B cell (primary cell): ENCODE data around the gene CERK. TPM values are rescaled to one million over a fixed set of nuclear protein-coding genes. Genes with fewer than 3 reads are reported as not detected.

Experiments used
- ATAC-seq: fragments of 200-7000 bp; cut with Tn5 transposase; one replicate; pipeline ENCODE4 v1.10.0; 2021; ENCODE audit warnings: low read depth, mild to moderate bottlenecking, moderate number of reproducible peaks, moderate library complexity
- CTCF ChIA-PET: fragments of 350-600 bp; sonication (Branson Sonifier 250); formaldehyde crosslinking; loops from one replicate; lab custom pipeline; 2021; ENCODE audit warnings: antibody characterized with exemption, inconsistent platforms; lab: Charles Lee
- POLR2A ChIA-PET: fragments of 350-600 bp; sonication (Branson Sonifier 250); formaldehyde crosslinking; loops from one replicate; lab custom pipeline; 2021; ENCODE audit warnings: antibody characterized with exemption; lab: Charles Lee
- DNase-seq: peaks from one replicate; pipeline ENCODE4 v3.0.0; 2013
- H2AFZ ChIP-seq: 2 replicates; pipeline ENCODE4 v1.6.1; 2012; ENCODE audit warnings: mild to moderate bottlenecking, low read depth, low read length; ENCODE audit not compliant: insufficient read depth, poor library complexity, severe bottlenecking
- H3K27ac ChIP-seq, 2 donors: 1 replicate in 1 of 2; 2 replicates in 1 of 2; pipeline ENCODE4 v1.5.1; 2012 to 2013; ENCODE audit warnings: low read length in 2 of 2, mild to moderate bottlenecking in 2 of 2, moderate library complexity in 1 of 2
- H3K27me3 ChIP-seq, 4 experiments: fragments of 200-600 bp in 1 of 4; sonication (generic) in 1 of 4; replicated peaks in 1 of 4; 1 replicate in 2 of 4; 2 replicates in 2 of 4; pipeline versions ENCODE4 v1.6.1 to v1.7.0; 2013 to 2016; ENCODE audit warnings: low read length in 3 of 4, mild to moderate bottlenecking in 2 of 4, mixed read lengths in 1 of 4, moderate library complexity in 1 of 4; ENCODE audit not compliant: insufficient read depth in 4 of 4, control insufficient read depth in 3 of 4; ENCODE audit errors: control extremely low read depth in 1 of 4
- H3K36me3 ChIP-seq, 2 experiments: replicated peaks in 1 of 2; 1 replicate in 1 of 2; 2 replicates in 1 of 2; pipeline versions ENCODE4 v1.6.1 to v1.7.1; 2013; ENCODE audit warnings: low read length in 1 of 2; ENCODE audit not compliant: insufficient read depth in 2 of 2, control insufficient read depth in 1 of 2; ENCODE audit errors: control extremely low read depth in 1 of 2, extremely low read depth in 1 of 2
- H3K4me1 ChIP-seq, 2 donors: fragments of 200-600 bp in 1 of 2; sonication (generic) in 1 of 2; 1 replicate in 1 of 2; 2 replicates in 1 of 2; pipeline versions ENCODE4 v1.5.1 to v1.6.1; 2013 to 2017; ENCODE audit warnings: low read length in 2 of 2; ENCODE audit not compliant: control insufficient read depth in 2 of 2, insufficient read depth in 2 of 2
- H3K4me2 ChIP-seq: replicated peaks from 2 replicates; pipeline ENCODE3; 2012; ENCODE audit warnings: mild to moderate bottlenecking, low read depth, low read length; ENCODE audit not compliant: poor library complexity, severe bottlenecking
- H3K4me3 ChIP-seq, 5 experiments: fragments of 200-600 bp in 1 of 5; sonication (generic) in 1 of 5; 1 replicate in 3 of 5; 2 replicates in 2 of 5; pipeline versions ENCODE4 v1.5.1 to v1.7.0; 2011 to 2016; ENCODE audit warnings: low read length in 4 of 5, mild to moderate bottlenecking in 4 of 5, low read depth in 2 of 5, control low read depth in 1 of 5, moderate library complexity in 1 of 5; ENCODE audit not compliant: insufficient read depth in 1 of 5; ENCODE audit errors: control extremely low read depth in 1 of 5, extremely low read depth in 1 of 5
- H3K79me2 ChIP-seq: fragments of 200-600 bp; sonication (generic); one replicate; pipeline ENCODE4 v1.6.0; 2016; ENCODE audit warnings: low read length; ENCODE audit not compliant: control insufficient read depth, insufficient read depth
- H3K9ac ChIP-seq: fragments of 200-600 bp; sonication (generic); 2 replicates; pipeline ENCODE4 v1.6.1; 2017; ENCODE audit warnings: mild to moderate bottlenecking, low read length, moderate library complexity
- H3K9me3 ChIP-seq, 3 donors: one replicate each; pipeline versions ENCODE4 v1.6.1 to v1.7.1; 2013; ENCODE audit warnings: low read length in 2 of 3; ENCODE audit not compliant: control insufficient read depth in 2 of 3, insufficient read depth in 1 of 3; ENCODE audit errors: control extremely low read depth in 1 of 3
- H4K20me1 ChIP-seq: 2 replicates; pipeline ENCODE4 v1.6.0; 2012; ENCODE audit warnings: mild to moderate bottlenecking, low read length; ENCODE audit not compliant: insufficient read depth, control insufficient read depth, poor library complexity, severe bottlenecking
- H3K27ac Mint-ChIP-seq: one replicate; pipeline ENCODE4 v1.8.0; 2021; ENCODE audit warnings: mixed read lengths
- H3K27me3 Mint-ChIP-seq: one replicate; pipeline ENCODE4 v1.8.0; 2021; ENCODE audit warnings: mixed read lengths
- H3K4me1 Mint-ChIP-seq: one replicate; pipeline ENCODE4 v1.8.0; 2021; ENCODE audit warnings: mixed read lengths
- H3K4me3 Mint-ChIP-seq: one replicate; pipeline ENCODE4 v1.8.0; 2021; ENCODE audit warnings: mixed read lengths
- H3K9me3 Mint-ChIP-seq: one replicate; pipeline ENCODE4 v1.8.0; 2022; ENCODE audit warnings: mixed read lengths; ENCODE audit not compliant: insufficient read depth
- EZH2 ChIP-seq: IDR thresholded peaks from 2 replicates; pipeline ENCODE4 v1.6.1; 2012; ENCODE audit warnings: borderline replicate concordance, low read depth, mild to moderate bottlenecking, moderate library complexity, low read length; ENCODE audit not compliant: insufficient read depth, poor library complexity, severe bottlenecking
- WGBS: methylation state at CpG from one replicate; pipeline ENCODE4 v1.1.5; 2013; ENCODE audit warnings: missing lambda C conversion rate; ENCODE audit not compliant: insufficient coverage; 5-methylcytosine and 5-hydroxymethylcytosine counted together
- intact Hi-C: fragments of 100-400 bp; cut with micrococcal nuclease; formaldehyde crosslinking; loops from one replicate; pipeline ENCODE4 v1.10.0; 2022
- polyA plus RNA-seq: library from polyadenylated mRNA; depleted of rRNA; stranded (reverse); fragments of >200 nt; gene quantifications from 2 replicates; pipeline ENCODE4 v1.2.3, GENCODE V29; 2012
- total RNA-seq, 2 donors: library from RNA; stranded (reverse); fragments of 120-200 nt in 1 of 2; gene quantifications; 1 replicate in 1 of 2; 2 replicates in 1 of 2; pipeline versions ENCODE4 v1.2.3 to v1.2.4, GENCODE V29; 2013 to 2022
- TF ChIP-seq, protein P1 (sequence below): fragments of 200-600 bp; IDR thresholded peaks from one replicate; pipeline ENCODE4 v1.8.0; 2022; ENCODE audit warnings: antibody characterized with exemption, mild to moderate bottlenecking

CERK gene
- total and polyA plus RNA-seq, 2 donors (not counting 1 experiment from before 2014, with no cell fraction given) = 23.2 to 48.3 TPM

DNA sequence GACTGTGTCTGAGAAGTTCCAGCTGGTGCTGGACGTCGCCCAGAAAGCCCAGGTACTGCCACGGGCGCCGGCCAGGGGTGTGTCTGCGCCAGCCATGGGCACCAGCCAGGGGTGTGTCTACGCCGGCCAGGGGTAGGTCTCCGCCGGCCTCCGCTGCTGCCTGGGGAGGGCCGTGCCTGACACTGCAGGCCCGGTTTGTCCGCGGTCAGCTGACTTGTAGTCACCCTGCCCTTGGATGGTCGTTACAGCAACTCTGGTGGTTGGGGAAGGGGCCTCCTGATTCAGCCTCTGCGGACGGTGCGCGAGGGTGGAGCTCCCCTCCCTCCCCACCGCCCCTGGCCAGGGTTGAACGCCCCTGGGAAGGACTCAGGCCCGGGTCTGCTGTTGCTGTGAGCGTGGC lies 69.9 kb downstream of the CERK start:
- H3K9ac ChIP-seq = no peak overlapping the region
- peaks cover 10% of the 10 kb centered on the region for H3K79me2 ChIP-seq
- peaks cover 0 to 4% (median 0%) of the 10 kb centered on the region in 3 donors for H3K9me3 ChIP-seq
- Mint-ChIP-seq H3K27me3 (no peaks in the 10 kb centered on the region), H3K4me3 (no peak overlapping the region), H3K4me1 (peaks cover 14% of the 10 kb centered on the region), H3K27ac (no peak overlapping the region), H3K9me3 (no peaks in the 10 kb centered on the region)
- ATAC-seq (no peak), DNase-seq (no peak)
- no peak overlapping the region for H3K4me2 ChIP-seq
- H2AFZ ChIP-seq = no peak overlapping the region
- ChIA-PET CTCF (no interaction called here), POLR2A (interaction anchor here (0.5 to 0.6 kb wide), 2 partner anchors 57 to 546 kb away, joined by 3 to 4 read pairs; no protein-coding TSS in a partner anchor)
- peaks cover 0 to 63% of the 10 kb centered on the region in 2 experiments for H3K36me3 ChIP-seq
- no peak overlapping the region for H3K4me3 ChIP-seq
- H3K27me3 ChIP-seq = peaks cover 0 to 3% (median 0%) of the 10 kb centered on the region in 4 experiments
- TF ChIP-seq, protein P1, sequence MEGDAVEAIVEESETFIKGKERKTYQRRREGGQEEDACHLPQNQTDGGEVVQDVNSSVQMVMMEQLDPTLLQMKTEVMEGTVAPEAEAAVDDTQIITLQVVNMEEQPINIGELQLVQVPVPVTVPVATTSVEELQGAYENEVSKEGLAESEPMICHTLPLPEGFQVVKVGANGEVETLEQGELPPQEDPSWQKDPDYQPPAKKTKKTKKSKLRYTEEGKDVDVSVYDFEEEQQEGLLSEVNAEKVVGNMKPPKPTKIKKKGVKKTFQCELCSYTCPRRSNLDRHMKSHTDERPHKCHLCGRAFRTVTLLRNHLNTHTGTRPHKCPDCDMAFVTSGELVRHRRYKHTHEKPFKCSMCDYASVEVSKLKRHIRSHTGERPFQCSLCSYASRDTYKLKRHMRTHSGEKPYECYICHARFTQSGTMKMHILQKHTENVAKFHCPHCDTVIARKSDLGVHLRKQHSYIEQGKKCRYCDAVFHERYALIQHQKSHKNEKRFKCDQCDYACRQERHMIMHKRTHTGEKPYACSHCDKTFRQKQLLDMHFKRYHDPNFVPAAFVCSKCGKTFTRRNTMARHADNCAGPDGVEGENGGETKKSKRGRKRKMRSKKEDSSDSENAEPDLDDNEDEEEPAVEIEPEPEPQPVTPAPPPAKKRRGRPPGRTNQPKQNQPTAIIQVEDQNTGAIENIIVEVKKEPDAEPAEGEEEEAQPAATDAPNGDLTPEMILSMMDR = no peak
- TF ChIP-seq EZH2 = no peak
- 93% methylated on average over 21 of the region's 24 CpGs for WGBS
- no peak overlapping the region for H3K27ac ChIP-seq
- H3K4me1 ChIP-seq = peaks cover 14 to 15% of the 10 kb centered on the region in 2 donors
- H4K20me1 ChIP-seq = peaks cover 28% of the 10 kb centered on the region
- intact Hi-C loops = no loop called here

DNA sequence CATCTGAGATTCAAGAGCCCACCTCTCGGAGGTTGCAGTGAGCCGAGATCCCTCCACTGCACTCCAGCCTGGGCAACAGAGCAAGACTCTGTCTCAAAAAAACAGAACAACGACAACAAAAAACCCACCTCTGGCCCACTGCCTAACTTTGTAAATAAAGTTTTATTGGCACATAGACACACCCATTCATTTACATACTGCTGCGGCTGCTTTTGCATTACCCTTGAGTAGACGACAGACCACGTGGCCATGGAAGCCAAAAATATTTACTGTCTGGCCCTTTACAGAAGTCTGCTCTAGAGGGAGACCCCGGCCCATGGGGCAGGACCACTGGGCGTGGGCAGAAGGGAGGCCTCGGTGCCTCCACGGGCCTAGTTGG lies 70.8 kb downstream of the CERK start:
- DNase-seq (no peak), ATAC-seq (no peak)
- Histone ChIP-seq H3K27ac (no peak overlapping the region), H3K4me2 (no peak overlapping the region), H3K9ac (no peak overlapping the region), H3K9me3 (peaks cover 0 to 4% (median 0%) of the 10 kb centered on the region in 3 donors), H3K79me2 (peaks cover 4% of the 10 kb centered on the region), H3K4me3 (no peak overlapping the region), H3K27me3 (no peaks in the 10 kb centered on the region), H4K20me1 (peaks cover 28% of the 10 kb centered on the region), H3K36me3 (peaks cover 0 to 69% of the 10 kb centered on the region in 2 experiments), H3K4me1 (peaks cover 5 to 6% of the 10 kb centered on the region in 2 donors), H2AFZ (no peak overlapping the region)
- TF ChIP-seq EZH2 = no peak
- TF ChIP-seq, protein P1 = no peak
- ChIA-PET CTCF (no interaction called here), POLR2A (no interaction called here)
- intact Hi-C loops = no loop called here
- no peak overlapping the region for H3K27ac Mint-ChIP-seq
- H3K4me1 Mint-ChIP-seq = peaks cover 6% of the 10 kb centered on the region
- H3K27me3 Mint-ChIP-seq = no peaks in the 10 kb centered on the region
- H3K4me3 Mint-ChIP-seq = no peak overlapping the region
- H3K9me3 Mint-ChIP-seq = no peaks in the 10 kb centered on the region
- WGBS = 95% methylated on average over 10 of the region's 10 CpGs
